ENCODE data around the gene FAM131C.

- TF ChIP-seq, protein P1, sequence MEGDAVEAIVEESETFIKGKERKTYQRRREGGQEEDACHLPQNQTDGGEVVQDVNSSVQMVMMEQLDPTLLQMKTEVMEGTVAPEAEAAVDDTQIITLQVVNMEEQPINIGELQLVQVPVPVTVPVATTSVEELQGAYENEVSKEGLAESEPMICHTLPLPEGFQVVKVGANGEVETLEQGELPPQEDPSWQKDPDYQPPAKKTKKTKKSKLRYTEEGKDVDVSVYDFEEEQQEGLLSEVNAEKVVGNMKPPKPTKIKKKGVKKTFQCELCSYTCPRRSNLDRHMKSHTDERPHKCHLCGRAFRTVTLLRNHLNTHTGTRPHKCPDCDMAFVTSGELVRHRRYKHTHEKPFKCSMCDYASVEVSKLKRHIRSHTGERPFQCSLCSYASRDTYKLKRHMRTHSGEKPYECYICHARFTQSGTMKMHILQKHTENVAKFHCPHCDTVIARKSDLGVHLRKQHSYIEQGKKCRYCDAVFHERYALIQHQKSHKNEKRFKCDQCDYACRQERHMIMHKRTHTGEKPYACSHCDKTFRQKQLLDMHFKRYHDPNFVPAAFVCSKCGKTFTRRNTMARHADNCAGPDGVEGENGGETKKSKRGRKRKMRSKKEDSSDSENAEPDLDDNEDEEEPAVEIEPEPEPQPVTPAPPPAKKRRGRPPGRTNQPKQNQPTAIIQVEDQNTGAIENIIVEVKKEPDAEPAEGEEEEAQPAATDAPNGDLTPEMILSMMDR (IDR thresholded peaks at IDR 0.05; ENCODE audit: insufficient read depth, low read length, poor library complexity, severe bottlenecking): no peak
- TF ChIP-seq EZH2phosphoT487 (conservative IDR thresholded peaks at IDR 0.05; ENCODE audit: low read length): no peak
Measured at GRCh38 chr1:16018749-16019643, 54.5 kb downstream of the FAM131C start.
